GM12878 (cell line): ENCODE data around the gene KCNC1. TPM values are rescaled to one million over a fixed set of nuclear protein-coding genes. Genes with fewer than 3 reads are reported as not detected.

Source experiments
- ATAC-seq: fragments of 200-7000 bp; cut with Tn5 transposase; 3 replicates; pipeline ENCODE4 v1.9.1; 2020; ENCODE audit warnings: mild to moderate bottlenecking, moderate library complexity
- BruUV-seq: library from RNA; stranded (reverse); fragments of 400-500 nt; replicated peaks from 2 replicates; lab custom pipeline; 2021; lab: Mats Ljungman, UMichigan
- CTCF ChIA-PET: fragments of 300-600 bp; sonication (Branson Sonifier 250); formaldehyde crosslinking; extraction: SDS; loops from one replicate; lab custom pipeline; 2021; ENCODE audit warnings: inconsistent platforms; lab: Yijun Ruan, JAX
- POLR2A ChIA-PET: fragments of 350-600 bp; formaldehyde crosslinking; extraction: SDS; loops from one replicate; lab custom pipeline; 2021; ENCODE audit warnings: inconsistent platforms; lab: Charles Lee
- RAD21 ChIA-PET: fragments of 300-600 bp; sonication (Branson Sonifier 250); formaldehyde crosslinking; loops from one replicate; lab custom pipeline; 2023; ENCODE audit warnings: antibody characterized with exemption; ENCODE audit not compliant: unreplicated experiment; lab: Charles Lee
- SMC1A ChIA-PET: fragments of 300-600 bp; sonication (Branson Sonifier 250); formaldehyde crosslinking; loops from one replicate; lab custom pipeline; 2023; ENCODE audit not compliant: unreplicated experiment, uncharacterized antibody; lab: Charles Lee
- DNase-seq: peaks from one replicate; pipeline ENCODE4 v3.0.0-alpha.2; 2011; ENCODE audit warnings: low read depth, low spot score
- FAIRE-seq: peaks from 3 replicates; lab custom pipeline; 2011; peaks lifted over from hg19 to GRCh38; lab: Jason Lieb, UNC
- H2AFZ ChIP-seq: 2 replicates; pipeline ENCODE4 v1.6.0; 2011; ENCODE audit warnings: low read depth, low read length, control low read depth; ENCODE audit not compliant: control insufficient read depth
- H3K27ac ChIP-seq: 2 replicates; pipeline ENCODE4 v1.5.1; 2011; ENCODE audit warnings: control low read depth; ENCODE audit not compliant: control insufficient read depth, insufficient read depth
- H3K27me3 ChIP-seq, 2 experiments: replicated peaks in 1 of 2; 2 replicates each; pipeline versions ENCODE4 v1.6.0 to v1.6.1; 2011; ENCODE audit warnings: low read length in 1 of 2; ENCODE audit not compliant: control insufficient read depth in 2 of 2, insufficient read depth in 2 of 2
- H3K36me3 ChIP-seq, 2 experiments: 2 replicates each; pipeline ENCODE4 v1.5.1; 2011; ENCODE audit warnings: low read length in 1 of 2; ENCODE audit not compliant: control insufficient read depth in 2 of 2, insufficient read depth in 2 of 2
- H3K4me1 ChIP-seq: 2 replicates; pipeline ENCODE4 v1.6.1; 2011; ENCODE audit warnings: mild to moderate bottlenecking, low read length, moderate library complexity, mixed read lengths; ENCODE audit not compliant: control insufficient read depth, insufficient read depth
- H3K4me2 ChIP-seq: 2 replicates; pipeline ENCODE4 v1.6.0; 2011; ENCODE audit warnings: control low read depth; ENCODE audit not compliant: control insufficient read depth, insufficient read depth
- H3K4me3 ChIP-seq: fragments of 200-600 bp; sonication (generic); 2 replicates; pipeline ENCODE4 v1.5.1; 2016
- H3K79me2 ChIP-seq: 2 replicates; pipeline ENCODE4 v1.6.0; 2011; ENCODE audit warnings: low read length; ENCODE audit not compliant: control insufficient read depth, insufficient read depth
- H3K9ac ChIP-seq: 2 replicates; pipeline ENCODE4 v1.8.0; 2011; ENCODE audit warnings: low read length, control low read depth, mixed read lengths; ENCODE audit not compliant: control insufficient read depth, insufficient read depth
- H3K9me3 ChIP-seq: replicated peaks from 3 replicates; pipeline ENCODE4 v1.5.1; 2011; ENCODE audit warnings: mild to moderate bottlenecking, low read length; ENCODE audit not compliant: control insufficient read depth, insufficient read depth
- H4K20me1 ChIP-seq: 2 replicates; pipeline ENCODE4 v1.6.0; 2011; ENCODE audit not compliant: control insufficient read depth, insufficient read depth
- BCL11A ChIP-seq: IDR thresholded peaks from 2 replicates; pipeline ENCODE4 v1.6.1; 2011; ENCODE audit warnings: low read depth, low read length
- CHD2 ChIP-seq: IDR thresholded peaks from 2 replicates; pipeline ENCODE4 v1.6.1; 2011; ENCODE audit warnings: low read depth, low read length, improper control_type of control experiment, borderline replicate concordance
- FOS ChIP-seq: IDR thresholded peaks from 3 replicates; pipeline ENCODE4 v1.6.1; 2011; ENCODE audit warnings: borderline replicate concordance; ENCODE audit not compliant: insufficient read length; ENCODE audit errors: extremely low read depth
- FOXM1 ChIP-seq: IDR thresholded peaks from 2 replicates; pipeline ENCODE4 v1.6.1; 2012; ENCODE audit warnings: low read depth, mild to moderate bottlenecking, inconsistent platforms, low read length, moderate library complexity
- GATAD2B ChIP-seq: fragments of 450-650 bp; conservative IDR thresholded peaks from 2 replicates; pipeline ENCODE4 v1.6.1; 2017; ENCODE audit warnings: low read depth, mild to moderate bottlenecking, moderate library complexity
- NFIC ChIP-seq: IDR thresholded peaks from 2 replicates; pipeline ENCODE4 v1.6.1; 2012; ENCODE audit warnings: low read depth, mild to moderate bottlenecking, inconsistent platforms, low read length, moderate library complexity
- RELA ChIP-seq: fragments of 450-650 bp; IDR thresholded peaks from 2 replicates; pipeline ENCODE4 v1.8.0; 2014; ENCODE audit warnings: borderline replicate concordance; ENCODE audit not compliant: partially characterized antibody
- SMARCA5 ChIP-seq: fragments of 450-650 bp; IDR thresholded peaks from 2 replicates; pipeline ENCODE4 v1.6.1; 2017; ENCODE audit warnings: mild to moderate bottlenecking
- STAT1 ChIP-seq: fragments of 450-650 bp; conservative IDR thresholded peaks from 2 replicates; pipeline ENCODE4 v1.6.1; 2014; ENCODE audit warnings: antibody characterized with exemption, mild to moderate bottlenecking
- TCF12 ChIP-seq: IDR thresholded peaks from 2 replicates; pipeline ENCODE4 v1.6.1; 2011; ENCODE audit warnings: low read depth, mild to moderate bottlenecking, low read length
- ZNF384 ChIP-seq: IDR thresholded peaks from 2 replicates; pipeline ENCODE4 v1.6.1; 2012; ENCODE audit warnings: low read depth, mild to moderate bottlenecking, low read length, improper control_type of control experiment, borderline replicate concordance
- ZZZ3 ChIP-seq: IDR thresholded peaks from 2 replicates; pipeline ENCODE4 v1.6.1; 2011; ENCODE audit warnings: low read depth; ENCODE audit not compliant: control insufficient read depth, insufficient read length
- WGBS: methylation state at CpG from one replicate; pipeline ENCODE4 v1.1.6; 2016; ENCODE audit warnings: low lambda C conversion rate; ENCODE audit not compliant: insufficient replicate concordance, insufficient coverage; ENCODE audit errors: missing lambda C conversion rate; 5-methylcytosine and 5-hydroxymethylcytosine counted together
- in situ Hi-C: fragments of 300-500 bp; cut with MboI; formaldehyde crosslinking; loops from 9 replicates; pipeline ENCODE4 v1.14.3; 2018; ENCODE audit warnings: mixed read lengths
- intact Hi-C: fragments of 100-400 bp; cut with micrococcal nuclease; formaldehyde crosslinking; loops from one replicate; pipeline ENCODE4 v1.14.2; 2022; ENCODE audit not compliant: unreplicated experiment
- polyA plus RNA-seq, 11 experiments: library from polyadenylated mRNA; depleted of rRNA in 4 of 11; unstranded in 6 of 11; stranded (reverse) in 5 of 11; fragments of >200 nt; fragmentation: Nextera tagmentation in 4 of 11; fragmentation: Illumina TruSeq in 1 of 11; extraction: Ambion mirVana in 4 of 11; extraction: Trizol in 1 of 11; gene quantifications; 1 replicate in 1 of 11; 2 replicates in 10 of 11; pipeline versions ENCODE4 v1.2.1 to v1.2.3, GENCODE V29; 2011 to 2016; ENCODE audit warnings: inconsistent platforms in 2 of 11, missing spikeins in 2 of 11, low read depth in 1 of 11
- total RNA-seq, 4 experiments: library from RNA; depleted of rRNA in 3 of 4; stranded (reverse); fragments of >200 nt in 3 of 4; fragmentation: Illumina TruSeq in 1 of 4; extraction: Trizol in 1 of 4; gene quantifications; 2 replicates each; pipeline versions ENCODE4 v1.2.1 to v1.2.3, GENCODE V29; 2013 to 2021
- TF ChIP-seq, protein P1 (sequence below): IDR thresholded peaks from 2 replicates; pipeline ENCODE4 v1.6.1; 2012; ENCODE audit warnings: low read depth, low read length, improper control_type of control experiment
- TF ChIP-seq, protein P2 (sequence below): fragments of 450-650 bp; IDR thresholded peaks from 2 replicates; pipeline ENCODE4 v1.6.1; 2017; ENCODE audit warnings: mild to moderate bottlenecking, moderate library complexity

Gene KCNC1
- total and polyA plus RNA-seq, 10 of the 15 experiments (the other 5 are each of a cell fraction or from before 2014, with no cell fraction given), result 0.27 to 0.34 TPM; not detected in 8

DNA sequence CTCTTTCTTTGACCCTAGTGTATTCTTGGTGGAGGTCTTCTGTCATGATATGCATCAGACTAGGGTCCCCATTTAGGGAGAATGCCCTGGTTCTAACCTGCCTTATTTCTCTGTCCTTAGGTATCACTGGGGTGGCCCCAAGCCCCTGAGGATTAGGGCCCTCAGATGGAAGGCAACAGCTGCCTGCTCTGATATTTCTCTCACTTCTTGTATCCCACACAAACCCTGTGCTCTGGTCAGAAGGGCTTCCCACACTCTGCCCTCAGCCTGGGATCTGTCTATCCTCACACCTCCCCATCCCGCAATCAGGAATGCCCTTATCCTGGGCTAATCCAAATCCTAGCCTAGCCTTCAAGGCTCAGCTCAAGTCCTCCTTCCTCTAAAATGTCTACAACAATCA, 75.5 kb downstream of the KCNC1 start:
- FAIRE-seq (no peak), DNase-seq (no peak), ATAC-seq (no peak)
- no peaks in the 10 kb centered on the region for H3K27me3 ChIP-seq
- in situ Hi-C loops, result no loop called here
- SMC1A ChIA-PET, result no interaction called here
- no peak overlapping the region for H3K4me3 ChIP-seq
- no peak overlapping the region for H2AFZ ChIP-seq
- no peaks in the 10 kb centered on the region; a peak in 1 of 4 replicates for H3K36me3 ChIP-seq
- H3K4me1 ChIP-seq, result no peaks in the 10 kb centered on the region
- H3K4me2 ChIP-seq, result no peak overlapping the region
- CTCF ChIA-PET, result interaction anchor here (1.2 kb wide), 1 partner anchor 169 kb away, joined by 5 read pairs; no protein-coding TSS in a partner anchor
- H4K20me1 ChIP-seq, result no peaks in the 10 kb centered on the region
- no peaks in the 10 kb centered on the region for H3K9me3 ChIP-seq
- no TSS peak for BruUV-seq
- no peak overlapping the region for H3K9ac ChIP-seq
- TF ChIP-seq BCL11A, result no peak
- TF ChIP-seq, protein P1, sequence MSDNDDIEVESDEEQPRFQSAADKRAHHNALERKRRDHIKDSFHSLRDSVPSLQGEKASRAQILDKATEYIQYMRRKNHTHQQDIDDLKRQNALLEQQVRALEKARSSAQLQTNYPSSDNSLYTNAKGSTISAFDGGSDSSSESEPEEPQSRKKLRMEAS, result no peak
- TF ChIP-seq GATAD2B, result no peak
- no peak for TF ChIP-seq NFIC
- no peak for TF ChIP-seq STAT1
- TF ChIP-seq CHD2, result no peak
- no peak for TF ChIP-seq ZZZ3
- TF ChIP-seq ZNF384, result no peak
- TF ChIP-seq TCF12, result no peak
- no peak for TF ChIP-seq SMARCA5
- no peak for TF ChIP-seq FOS
- TF ChIP-seq, protein P2, sequence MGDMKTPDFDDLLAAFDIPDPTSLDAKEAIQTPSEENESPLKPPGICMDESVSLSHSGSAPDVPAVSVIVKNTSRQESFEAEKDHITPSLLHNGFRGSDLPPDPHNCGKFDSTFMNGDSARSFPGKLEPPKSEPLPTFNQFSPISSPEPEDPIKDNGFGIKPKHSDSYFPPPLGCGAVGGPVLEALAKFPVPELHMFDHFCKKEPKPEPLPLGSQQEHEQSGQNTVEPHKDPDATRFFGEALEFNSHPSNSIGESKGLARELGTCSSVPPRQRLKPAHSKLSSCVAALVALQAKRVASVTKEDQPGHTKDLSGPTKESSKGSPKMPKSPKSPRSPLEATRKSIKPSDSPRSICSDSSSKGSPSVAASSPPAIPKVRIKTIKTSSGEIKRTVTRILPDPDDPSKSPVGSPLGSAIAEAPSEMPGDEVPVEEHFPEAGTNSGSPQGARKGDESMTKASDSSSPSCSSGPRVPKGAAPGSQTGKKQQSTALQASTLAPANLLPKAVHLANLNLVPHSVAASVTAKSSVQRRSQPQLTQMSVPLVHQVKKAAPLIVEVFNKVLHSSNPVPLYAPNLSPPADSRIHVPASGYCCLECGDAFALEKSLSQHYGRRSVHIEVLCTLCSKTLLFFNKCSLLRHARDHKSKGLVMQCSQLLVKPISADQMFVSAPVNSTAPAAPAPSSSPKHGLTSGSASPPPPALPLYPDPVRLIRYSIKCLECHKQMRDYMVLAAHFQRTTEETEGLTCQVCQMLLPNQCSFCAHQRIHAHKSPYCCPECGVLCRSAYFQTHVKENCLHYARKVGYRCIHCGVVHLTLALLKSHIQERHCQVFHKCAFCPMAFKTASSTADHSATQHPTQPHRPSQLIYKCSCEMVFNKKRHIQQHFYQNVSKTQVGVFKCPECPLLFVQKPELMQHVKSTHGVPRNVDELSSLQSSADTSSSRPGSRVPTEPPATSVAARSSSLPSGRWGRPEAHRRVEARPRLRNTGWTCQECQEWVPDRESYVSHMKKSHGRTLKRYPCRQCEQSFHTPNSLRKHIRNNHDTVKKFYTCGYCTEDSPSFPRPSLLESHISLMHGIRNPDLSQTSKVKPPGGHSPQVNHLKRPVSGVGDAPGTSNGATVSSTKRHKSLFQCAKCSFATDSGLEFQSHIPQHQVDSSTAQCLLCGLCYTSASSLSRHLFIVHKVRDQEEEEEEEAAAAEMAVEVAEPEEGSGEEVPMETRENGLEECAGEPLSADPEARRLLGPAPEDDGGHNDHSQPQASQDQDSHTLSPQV, result no peak
- no peak for TF ChIP-seq RELA
- no peak for TF ChIP-seq FOXM1
- H3K79me2 ChIP-seq, result no peaks in the 10 kb centered on the region
- POLR2A ChIA-PET, result no interaction called here
- H3K27ac ChIP-seq, result no peak overlapping the region
- RAD21 ChIA-PET, result no interaction called here
- intact Hi-C loops, result no loop called here
- WGBS, result 100% methylated on average over 1 of the region's 1 CpG
